ENCODE measurements around the gene CYP2A7.
A peak's percentile ranks its signal among the peaks of the same experiment; 100 is the strongest.
"Not testable (repeated sequence)": the region's sequence is repeated elsewhere in the genome, so short reads cannot be mapped to it uniquely, and the experiment has no call there.

Gene CYP2A7

DNA sequence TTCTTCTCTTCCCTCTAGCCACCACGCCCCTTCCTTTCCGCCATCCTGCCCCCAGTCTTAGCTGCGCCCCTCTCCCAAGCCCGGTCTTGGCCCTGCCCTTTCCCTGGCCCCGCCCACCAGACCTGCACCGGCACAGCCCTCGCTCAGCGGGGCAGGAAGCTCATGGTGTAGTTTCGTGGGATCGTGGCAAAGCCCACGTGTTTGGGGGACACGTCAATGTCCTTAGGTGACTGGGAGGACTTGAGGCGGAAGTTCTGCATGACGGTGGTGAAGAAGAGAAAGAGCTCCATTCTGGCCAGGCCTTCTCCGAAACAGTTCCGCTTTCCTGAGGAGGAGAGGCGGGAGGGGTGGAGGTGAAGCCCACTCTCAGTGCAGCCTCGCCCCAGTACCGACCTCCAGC, 38.4 kb downstream of the CYP2A7 start:
- H3K36me3 ChIP-seq (ENCODE audit: control insufficient read depth, insufficient read depth, low read length); H3K27ac ChIP-seq (ENCODE audit: insufficient read depth, low read length, poor library complexity, severe bottlenecking); H3K9me3 ChIP-seq (ENCODE audit: control insufficient read depth, low read length); H3K4me1 ChIP-seq (ENCODE audit: control insufficient read depth, insufficient read depth, low read length, poor library complexity, severe bottlenecking); H3K4me3 ChIP-seq (ENCODE audit: insufficient read depth, low read depth, low read length, poor library complexity, severe bottlenecking); H3K27me3 ChIP-seq (replicated peaks; ENCODE audit: control insufficient read depth, insufficient read depth, low read length, poor library complexity, severe bottlenecking): not testable (repeated sequence)
- DNase-seq: peak; percentile 61 to 79 (median 62)

GRCh38 chr19:40842997-40843652, 38.9 kb downstream of the CYP2A7 start:
- H3K27ac ChIP-seq (ENCODE audit: insufficient read depth, low read length, poor library complexity, severe bottlenecking); H3K27me3 ChIP-seq (replicated peaks; ENCODE audit: control insufficient read depth, insufficient read depth, low read length, poor library complexity, severe bottlenecking); DNase-seq; H3K4me3 ChIP-seq (ENCODE audit: insufficient read depth, low read depth, low read length, poor library complexity, severe bottlenecking); H3K4me1 ChIP-seq (ENCODE audit: control insufficient read depth, insufficient read depth, low read length, poor library complexity, severe bottlenecking); H3K9me3 ChIP-seq (ENCODE audit: control insufficient read depth, low read length); H3K36me3 ChIP-seq (ENCODE audit: control insufficient read depth, insufficient read depth, low read length): not testable (repeated sequence)

GRCh38 chr19:40842012-40842411, 40.0 kb downstream of the CYP2A7 start:
- H3K4me3 ChIP-seq (ENCODE audit: insufficient read depth, low read depth, low read length, poor library complexity, severe bottlenecking); H3K27me3 ChIP-seq (replicated peaks; ENCODE audit: control insufficient read depth, insufficient read depth, low read length, poor library complexity, severe bottlenecking); H3K9me3 ChIP-seq (ENCODE audit: control insufficient read depth, low read length); H3K27ac ChIP-seq (ENCODE audit: insufficient read depth, low read length, poor library complexity, severe bottlenecking); H3K4me1 ChIP-seq (ENCODE audit: control insufficient read depth, insufficient read depth, low read length, poor library complexity, severe bottlenecking); H3K36me3 ChIP-seq (ENCODE audit: control insufficient read depth, insufficient read depth, low read length); DNase-seq: not testable (repeated sequence)

- not testable (repeated sequence) for H3K9me3 ChIP-seq (ENCODE audit: control insufficient read depth, low read length); H3K36me3 ChIP-seq (ENCODE audit: control insufficient read depth, insufficient read depth, low read length); H3K4me3 ChIP-seq (ENCODE audit: insufficient read depth, low read depth, low read length, poor library complexity, severe bottlenecking); DNase-seq; H3K27ac ChIP-seq (ENCODE audit: insufficient read depth, low read length, poor library complexity, severe bottlenecking); H3K27me3 ChIP-seq (replicated peaks; ENCODE audit: control insufficient read depth, insufficient read depth, low read length, poor library complexity, severe bottlenecking); H3K4me1 ChIP-seq (ENCODE audit: control insufficient read depth, insufficient read depth, low read length, poor library complexity, severe bottlenecking)
These were observed 43.6 kb downstream of the CYP2A7 start for GRCh38 chr19:40838477-40838876.

DNA sequence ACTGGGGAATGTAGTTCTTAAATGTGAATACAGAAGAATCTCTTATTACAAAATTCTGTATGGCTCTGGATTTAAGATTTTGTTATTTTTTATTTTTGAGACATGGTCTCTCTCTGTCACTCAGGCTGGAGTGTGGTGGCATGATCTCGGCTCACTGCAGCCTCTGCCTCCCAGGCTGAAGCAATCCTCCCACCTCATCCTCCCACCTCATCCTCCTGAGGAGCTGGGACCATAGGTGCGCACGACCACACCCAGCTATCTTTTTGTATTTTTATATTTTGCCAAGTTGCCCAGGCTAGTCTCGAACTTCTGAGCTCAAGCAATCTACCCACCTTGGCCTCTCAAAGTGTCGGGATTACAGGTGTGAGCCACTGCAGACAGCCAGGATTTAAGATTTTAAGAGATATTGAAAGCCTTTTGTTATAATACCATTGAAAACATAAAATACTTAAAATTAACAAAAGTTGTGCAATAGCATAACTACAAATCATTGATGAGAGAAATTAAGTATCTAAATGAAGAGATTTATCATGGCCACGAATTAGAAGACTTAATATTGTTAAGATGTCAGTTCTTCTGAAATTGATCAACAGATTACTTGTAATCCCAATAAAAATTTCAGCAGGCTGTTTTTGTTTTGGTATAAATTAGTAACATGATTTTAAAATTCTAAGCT, 45.1 kb downstream of the CYP2A7 start:
- Histone ChIP-seq H3K9me3 (ENCODE audit: control insufficient read depth, low read length) (no peaks in the 10 kb centered on the region), H3K4me3 (ENCODE audit: insufficient read depth, low read depth, low read length, poor library complexity, severe bottlenecking) (no peak overlapping the region), H3K36me3 (ENCODE audit: control insufficient read depth, insufficient read depth, low read length) (no peaks in the 10 kb centered on the region), H3K4me1 (ENCODE audit: control insufficient read depth, insufficient read depth, low read length, poor library complexity, severe bottlenecking) (no peaks in the 10 kb centered on the region), H3K27me3 (replicated peaks; ENCODE audit: control insufficient read depth, insufficient read depth, low read length, poor library complexity, severe bottlenecking) (no peaks in the 10 kb centered on the region), H3K27ac (ENCODE audit: insufficient read depth, low read length, poor library complexity, severe bottlenecking) (no peak overlapping the region)
- DNase-seq: no peak

GRCh38 chr19:40833728-40834533, 48.1 kb downstream of the CYP2A7 start:
- H3K36me3 ChIP-seq (ENCODE audit: control insufficient read depth, insufficient read depth, low read length); H3K4me3 ChIP-seq (ENCODE audit: insufficient read depth, low read depth, low read length, poor library complexity, severe bottlenecking); H3K4me1 ChIP-seq (ENCODE audit: control insufficient read depth, insufficient read depth, low read length, poor library complexity, severe bottlenecking); H3K27ac ChIP-seq (ENCODE audit: insufficient read depth, low read length, poor library complexity, severe bottlenecking); H3K27me3 ChIP-seq (replicated peaks; ENCODE audit: control insufficient read depth, insufficient read depth, low read length, poor library complexity, severe bottlenecking); H3K9me3 ChIP-seq (ENCODE audit: control insufficient read depth, low read length); DNase-seq: not testable (repeated sequence)

DNA sequence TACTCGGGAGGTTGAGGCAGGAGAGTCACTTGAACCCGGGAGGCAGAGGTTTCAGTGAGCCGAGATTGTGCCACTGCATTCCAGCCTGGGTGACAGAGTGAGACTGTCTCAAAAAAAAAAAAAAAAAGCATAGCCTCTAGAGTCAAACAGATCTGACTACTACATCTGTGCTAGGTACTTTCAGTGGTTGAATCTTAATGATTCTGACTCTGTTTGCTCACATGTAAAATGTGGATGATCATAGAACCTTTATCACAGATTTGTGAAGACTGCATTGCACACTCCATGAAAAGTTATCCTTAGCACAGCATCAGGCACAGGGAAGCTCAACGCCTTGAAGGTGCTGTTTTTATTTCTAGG, 49.6 kb downstream of the CYP2A7 start:
- not testable (repeated sequence) for H3K4me1 ChIP-seq (ENCODE audit: control insufficient read depth, insufficient read depth, low read length, poor library complexity, severe bottlenecking); H3K36me3 ChIP-seq (ENCODE audit: control insufficient read depth, insufficient read depth, low read length); H3K27me3 ChIP-seq (replicated peaks; ENCODE audit: control insufficient read depth, insufficient read depth, low read length, poor library complexity, severe bottlenecking); H3K4me3 ChIP-seq (ENCODE audit: insufficient read depth, low read depth, low read length, poor library complexity, severe bottlenecking); DNase-seq; H3K27ac ChIP-seq (ENCODE audit: insufficient read depth, low read length, poor library complexity, severe bottlenecking); H3K9me3 ChIP-seq (ENCODE audit: control insufficient read depth, low read length)

DNA sequence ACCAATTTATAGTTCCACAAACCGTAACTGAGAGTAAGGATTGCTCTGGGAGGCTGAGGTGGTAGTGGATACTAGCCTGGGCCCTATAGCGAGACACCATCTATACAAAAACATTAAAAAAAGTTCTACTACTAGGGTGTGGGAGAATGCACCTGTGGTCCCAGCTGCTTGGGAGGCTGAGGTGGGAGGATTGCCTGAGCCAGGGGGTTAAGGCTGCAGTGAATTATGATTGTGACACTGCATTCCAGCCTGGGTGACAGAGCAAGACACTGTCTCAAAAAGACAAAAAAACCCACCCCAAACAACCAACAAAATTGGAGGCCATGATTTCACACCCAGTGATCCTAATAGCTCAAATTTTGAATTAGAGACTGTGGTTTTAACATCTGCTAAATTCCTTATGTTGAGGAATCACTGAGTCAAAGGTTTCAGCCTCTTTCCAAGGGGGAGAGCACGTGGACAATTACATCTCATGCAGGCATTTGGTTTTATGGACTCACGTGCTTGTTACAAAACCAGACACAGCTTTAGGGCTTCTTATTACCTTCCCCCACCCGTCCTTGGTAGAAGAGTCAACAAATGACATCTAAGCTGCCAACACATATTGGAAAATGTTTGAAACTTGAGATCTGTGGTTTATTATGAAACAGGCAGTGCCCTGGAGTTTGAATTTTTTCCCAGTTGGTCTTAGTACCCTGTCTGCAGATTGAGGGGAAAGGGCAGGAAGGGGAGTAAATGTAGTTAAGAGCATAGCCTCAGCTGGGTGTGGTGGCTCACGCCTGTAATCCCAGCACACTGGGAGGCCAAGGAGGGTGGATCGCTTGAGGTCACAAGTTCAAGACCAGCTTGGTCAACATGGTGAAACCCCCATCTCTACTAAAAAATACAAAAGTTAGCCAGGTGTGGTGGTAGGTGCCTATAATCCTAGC, 50.3 kb downstream of the CYP2A7 start:
- H3K36me3 ChIP-seq (ENCODE audit: control insufficient read depth, insufficient read depth, low read length): no peaks in the 10 kb centered on the region
- no peak overlapping the region for H3K27ac ChIP-seq (ENCODE audit: insufficient read depth, low read length, poor library complexity, severe bottlenecking)
- H3K4me1 ChIP-seq (ENCODE audit: control insufficient read depth, insufficient read depth, low read length, poor library complexity, severe bottlenecking): peaks cover 3% of the 10 kb centered on the region
- H3K27me3 ChIP-seq (replicated peaks; ENCODE audit: control insufficient read depth, insufficient read depth, low read length, poor library complexity, severe bottlenecking): no peaks in the 10 kb centered on the region
- no peaks in the 10 kb centered on the region for H3K9me3 ChIP-seq (ENCODE audit: control insufficient read depth, low read length)
- DNase-seq: no peak
- H3K4me3 ChIP-seq (ENCODE audit: insufficient read depth, low read depth, low read length, poor library complexity, severe bottlenecking): no peak overlapping the region

GRCh38 chr19:40830741-40831140, 51.3 kb downstream of the CYP2A7 start:
- not testable (repeated sequence) for H3K27ac ChIP-seq (ENCODE audit: insufficient read depth, low read length, poor library complexity, severe bottlenecking); DNase-seq; H3K4me3 ChIP-seq (ENCODE audit: insufficient read depth, low read depth, low read length, poor library complexity, severe bottlenecking); H3K9me3 ChIP-seq (ENCODE audit: control insufficient read depth, low read length); H3K4me1 ChIP-seq (ENCODE audit: control insufficient read depth, insufficient read depth, low read length, poor library complexity, severe bottlenecking); H3K36me3 ChIP-seq (ENCODE audit: control insufficient read depth, insufficient read depth, low read length); H3K27me3 ChIP-seq (replicated peaks; ENCODE audit: control insufficient read depth, insufficient read depth, low read length, poor library complexity, severe bottlenecking)

Measured in effector memory CD4-positive, alpha-beta T cell (primary cell).